ENCODE results near the gene GINS2. TPM values are rescaled to one million over a fixed set of nuclear protein-coding genes. Genes with fewer than 3 reads are reported as not detected.

The GINS2 gene
- total and polyA plus RNA-seq, 12 donors, result 0.20 to 2.8 (median 0.72) TPM

- WGBS, 2 donors, result 88 to 89% methylated on average over 35 of the region's 35 CpGs
- peaks cover 1 to 64% (median 50%) of the 10 kb centered on the region in 9 donors for H3K4me1 ChIP-seq
- no peak overlapping the region for H3K4me3 ChIP-seq
- peaks cover 0 to 21% (median 0%) of the 10 kb centered on the region in 9 donors for H3K36me3 ChIP-seq
- peaks cover 0 to 14% (median 6%) of the 10 kb centered on the region in 11 donors for H3K9me3 ChIP-seq
- no peak for ATAC-seq
- DNase-seq, result no peak
- H3K27me3 ChIP-seq, result no peaks in the 10 kb centered on the region
- TF ChIP-seq CTCF (IDR thresholded peaks at IDR 0.05), result no peak
- no peak overlapping the region for H3K27ac ChIP-seq
- intact Hi-C loops (cut with DNase I), result no loop called here
Observed at GRCh38 chr16:85632709-85633437, 55.9 kb downstream of the GINS2 start.

- H3K36me3 ChIP-seq, result peaks cover 0 to 21% (median 0%) of the 10 kb centered on the region in 9 donors
- peak in 3 of 9 donors; percentile 8 to 36 (median 27) for TF ChIP-seq CTCF (IDR thresholded peaks at IDR 0.05)
- peaks cover 11 to 65% (median 50%) of the 10 kb centered on the region in 9 donors for H3K4me1 ChIP-seq
- peak overlapping the region in 1 of 10 donors; percentile 13 for H3K27ac ChIP-seq
- H3K27me3 ChIP-seq, result no peaks in the 10 kb centered on the region
- ATAC-seq, result no peak
- DNase-seq, result no peak
- no peak overlapping the region for H3K4me3 ChIP-seq
- 82% methylated on average over 27 of the region's 27 CpGs for WGBS, 2 donors
- peaks cover 0 to 14% (median 6%) of the 10 kb centered on the region in 11 donors for H3K9me3 ChIP-seq
- intact Hi-C loops (cut with DNase I), result no loop called here
Observed at GRCh38 chr16:85631802-85632393, 56.9 kb downstream of the GINS2 start.

GRCh38 chr16:85631230-85631629, 57.5 kb downstream of the GINS2 start:
- WGBS, 2 donors, result 93 to 96% methylated on average over 11 of the region's 11 CpGs
- no peak for DNase-seq

More at GRCh38 chr16:85631230-85631629, 57.5 kb downstream of the GINS2 start:
- intact Hi-C loops (cut with DNase I), result no loop called here
- TF ChIP-seq CTCF (IDR thresholded peaks at IDR 0.05), result no peak
- no peak overlapping the region for H3K27ac ChIP-seq
- no peaks in the 10 kb centered on the region for H3K27me3 ChIP-seq
- H3K4me3 ChIP-seq, result no peak overlapping the region
- H3K9me3 ChIP-seq, result peaks cover 0 to 14% (median 6%) of the 10 kb centered on the region in 11 donors
- H3K4me1 ChIP-seq, result peaks cover 18 to 69% (median 56%) of the 10 kb centered on the region in 9 donors
- ATAC-seq, result no peak
- H3K36me3 ChIP-seq, result peaks cover 0 to 19% (median 0%) of the 10 kb centered on the region in 9 donors
